Stimulated activated CD4-positive, alpha-beta T cell treated with anti-CD3 and anti-CD28 coated beads, Interleukin-4, amount 100 ng/mL, for 24 hours (primary cell): ENCODE results near the gene POC5.

Experiments
- DNase-seq: peaks from one replicate; pipeline ENCODE4 v3.0.0-alpha.2; 2020

POC5 gene

DNA sequence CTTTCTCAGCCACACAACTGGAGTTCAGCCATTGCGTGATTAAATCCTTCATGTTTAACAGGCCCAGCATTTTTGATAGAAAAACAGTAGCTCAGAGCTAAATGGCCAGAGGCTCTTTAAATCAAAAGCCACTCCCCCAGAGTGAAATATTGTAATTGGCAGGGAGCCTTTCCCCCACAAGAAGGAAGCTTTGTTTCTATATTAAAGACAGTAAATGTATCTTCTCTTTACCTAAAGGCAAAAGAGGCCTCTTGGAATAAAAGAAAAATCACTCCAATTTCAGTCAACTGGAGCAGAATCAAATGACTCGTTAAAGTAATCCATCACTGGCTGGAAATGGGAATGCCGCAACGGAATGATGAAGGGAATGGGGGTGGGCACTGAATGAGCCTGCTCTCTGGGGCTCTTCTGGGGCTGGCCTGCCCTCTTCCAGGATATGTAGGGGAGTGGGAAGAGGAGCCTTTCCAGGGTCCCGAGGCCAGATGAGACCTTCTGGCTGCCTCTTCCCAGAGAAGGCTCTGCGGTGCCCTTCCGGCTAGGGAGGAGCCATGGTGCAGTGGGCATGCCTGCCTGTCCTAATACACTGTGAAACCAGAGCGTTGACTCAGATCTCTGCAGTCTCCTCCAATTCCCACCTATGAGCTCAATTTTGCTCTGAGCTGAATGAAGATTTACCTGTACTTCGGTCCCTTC lies 60.8 kb downstream of the POC5 start:
- no peak for DNase-seq

DNA sequence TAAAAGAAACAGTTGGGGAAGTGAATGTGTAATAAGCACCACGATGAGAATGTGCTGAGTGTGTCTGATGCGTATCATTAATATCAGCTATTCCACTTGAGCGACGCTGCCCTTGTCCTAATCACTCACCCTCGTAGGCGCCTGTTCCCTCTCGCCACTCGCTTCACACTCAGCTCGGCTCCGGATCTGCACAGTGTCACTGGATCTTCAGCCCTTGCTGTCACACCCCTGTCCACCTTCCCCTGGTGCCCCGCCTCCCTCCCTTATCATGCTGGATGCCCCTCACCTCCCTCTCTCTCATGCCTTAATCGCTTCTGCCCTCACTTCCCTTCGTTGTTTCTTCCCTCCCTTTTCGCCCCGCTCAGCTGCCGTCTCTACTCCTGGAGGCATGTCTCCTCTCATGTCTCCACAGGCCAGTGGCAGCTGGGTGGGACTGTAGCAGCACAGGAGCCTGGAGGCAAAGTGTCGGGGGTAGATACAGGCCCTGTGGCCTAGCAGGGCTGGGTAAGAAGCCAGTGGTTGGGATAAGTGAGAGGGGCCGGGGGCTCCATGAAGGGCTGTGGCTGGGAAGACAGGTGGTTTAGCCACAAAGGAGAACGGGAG lies 62.4 kb downstream of the POC5 start:
- DNase-seq: no peak

DNA sequence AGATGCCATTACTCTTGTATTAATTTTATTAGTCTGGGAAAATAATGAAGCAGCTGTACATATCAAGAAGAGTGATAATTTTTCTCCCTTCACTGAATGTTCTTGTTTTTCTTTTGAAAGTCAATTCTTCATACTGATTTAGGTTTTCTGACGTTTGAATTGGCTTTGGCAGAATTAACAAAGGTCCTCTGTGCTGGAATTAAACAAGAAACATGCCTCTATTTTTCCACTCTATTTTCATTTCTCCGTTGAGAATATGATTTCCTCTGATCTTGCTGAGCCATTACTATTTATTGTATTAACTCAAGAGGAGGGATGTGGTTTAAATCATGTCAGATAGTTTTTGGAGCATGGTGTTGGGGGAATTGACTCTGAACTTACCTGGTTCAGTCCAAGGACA lies 63.7 kb downstream of the POC5 start:
- DNase-seq: no peak

GRCh38 chr5:75651575-75652238 lies 65.5 kb downstream of the POC5 start:
- no peak for DNase-seq

GRCh38 chr5:75648712-75649111 lies 68.5 kb downstream of the POC5 start:
- no peak for DNase-seq

DNA sequence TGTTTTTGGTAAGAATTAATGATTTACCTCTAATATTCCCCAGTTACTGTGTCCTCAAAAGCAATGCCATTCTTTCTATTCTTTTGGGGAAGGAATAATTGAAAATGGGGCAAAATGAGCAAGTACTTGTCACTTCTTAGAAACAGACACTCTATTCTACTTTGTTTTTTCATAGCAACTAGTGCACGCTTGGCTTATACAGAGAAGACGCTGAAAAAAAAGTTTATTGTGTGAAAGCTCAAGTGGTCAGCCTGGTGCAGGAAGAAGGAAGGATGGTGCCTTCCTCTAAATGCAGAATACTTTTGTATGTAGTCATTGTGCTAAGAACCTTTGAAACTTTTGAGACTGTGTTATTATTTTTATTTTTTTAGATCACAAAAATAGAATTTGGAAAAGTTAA lies 76.4 kb downstream of the POC5 start:
- no peak for DNase-seq

- no peak for DNase-seq
These were observed 76.8 kb downstream of the POC5 start for GRCh38 chr5:75640395-75640794.

GRCh38 chr5:75639535-75640311 lies 77.5 kb downstream of the POC5 start:
- no peak for DNase-seq

- no peak for DNase-seq
These were observed 79.3 kb downstream of the POC5 start for GRCh38 chr5:75637949-75638348.

DNA sequence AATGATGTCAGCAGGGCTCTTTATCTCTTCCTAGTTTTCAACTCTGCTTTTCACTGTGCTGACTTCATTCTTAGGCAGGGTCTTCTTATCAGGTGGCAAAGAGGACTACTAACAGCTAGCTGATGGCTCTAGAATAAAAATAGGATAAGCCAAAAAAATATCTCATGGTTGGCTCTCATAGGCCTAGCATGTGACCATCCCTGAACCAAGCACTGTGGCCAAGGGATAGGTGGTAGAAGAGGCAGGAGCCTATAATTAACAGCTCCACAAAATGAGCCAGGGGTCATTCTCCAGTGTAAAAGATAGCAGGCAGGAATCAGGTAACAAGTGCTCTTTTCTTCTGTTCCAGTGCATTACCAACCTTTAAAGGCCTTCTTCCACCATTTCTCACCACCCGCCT lies 84.9 kb downstream of the POC5 start:
- no peak for DNase-seq

DNA sequence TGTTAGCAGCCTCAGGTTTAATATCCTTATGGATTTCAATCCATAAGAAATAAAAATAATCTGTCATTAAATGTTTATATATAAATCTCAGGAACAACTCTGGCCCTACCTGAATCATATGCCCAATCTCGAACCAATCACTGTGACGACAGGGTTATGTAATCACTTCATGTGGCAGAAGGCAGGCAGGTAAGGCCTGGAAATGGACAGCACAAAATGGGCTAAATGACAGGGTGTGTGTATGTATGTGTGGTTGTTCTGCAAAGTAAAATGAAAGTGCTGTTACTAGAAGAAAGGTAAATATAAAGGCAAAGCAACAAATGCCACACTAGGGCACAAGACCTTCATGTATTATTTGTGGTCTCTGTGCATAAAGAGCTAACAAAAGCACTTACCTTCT lies 86.4 kb downstream of the POC5 start:
- DNase-seq: no peak

GRCh38 chr5:75627801-75628200 lies 89.4 kb downstream of the POC5 start:
- DNase-seq: no peak

- no peak for DNase-seq
These were observed 90.3 kb downstream of the POC5 start for GRCh38 chr5:75626959-75627358.
